ENCODE measurements around the gene PHF2.

The PHF2 gene

DNA sequence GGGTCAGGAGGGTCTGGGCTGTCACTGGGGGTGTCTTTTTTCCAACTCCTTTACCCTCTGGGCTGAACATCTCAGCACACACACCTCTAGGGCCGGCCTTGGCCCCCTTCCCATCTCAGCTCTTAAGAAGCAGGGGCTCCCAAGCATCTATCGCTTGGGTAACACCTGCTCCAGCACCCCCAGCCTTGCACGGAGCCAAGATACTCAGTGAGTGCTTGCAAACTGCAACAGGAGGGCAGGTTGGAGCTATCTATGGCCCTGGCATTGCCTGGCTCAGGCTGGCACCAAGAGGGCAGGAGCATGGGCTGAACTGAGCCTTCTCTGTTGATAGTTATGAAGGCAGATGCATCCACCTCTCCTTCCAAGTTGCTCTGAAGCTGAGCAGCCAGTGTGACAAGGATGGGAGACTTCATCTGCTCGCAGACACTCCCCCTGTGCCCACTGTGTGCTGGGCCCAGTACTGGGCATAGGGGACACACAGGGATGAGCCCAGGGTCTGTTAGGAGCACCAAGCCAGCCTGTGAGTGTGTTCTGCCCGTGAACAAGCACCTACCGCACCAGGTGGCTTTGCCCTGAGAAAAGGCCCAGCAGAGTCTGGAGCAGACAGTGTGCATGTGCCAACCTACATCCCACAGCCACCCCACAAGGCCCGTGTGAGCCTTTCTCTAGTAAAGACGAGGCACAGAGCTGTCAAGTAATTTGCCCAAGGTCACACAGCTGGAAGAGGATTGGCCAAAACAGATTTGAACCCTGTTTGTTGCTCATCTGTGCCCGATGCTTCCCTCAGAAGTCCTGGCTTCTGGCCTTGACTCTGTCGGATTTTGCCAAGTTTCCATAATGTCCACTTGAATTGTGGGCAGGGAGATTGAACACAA is 58.2 kb downstream of the PHF2 start:
- no peak for DNase-seq

DNA sequence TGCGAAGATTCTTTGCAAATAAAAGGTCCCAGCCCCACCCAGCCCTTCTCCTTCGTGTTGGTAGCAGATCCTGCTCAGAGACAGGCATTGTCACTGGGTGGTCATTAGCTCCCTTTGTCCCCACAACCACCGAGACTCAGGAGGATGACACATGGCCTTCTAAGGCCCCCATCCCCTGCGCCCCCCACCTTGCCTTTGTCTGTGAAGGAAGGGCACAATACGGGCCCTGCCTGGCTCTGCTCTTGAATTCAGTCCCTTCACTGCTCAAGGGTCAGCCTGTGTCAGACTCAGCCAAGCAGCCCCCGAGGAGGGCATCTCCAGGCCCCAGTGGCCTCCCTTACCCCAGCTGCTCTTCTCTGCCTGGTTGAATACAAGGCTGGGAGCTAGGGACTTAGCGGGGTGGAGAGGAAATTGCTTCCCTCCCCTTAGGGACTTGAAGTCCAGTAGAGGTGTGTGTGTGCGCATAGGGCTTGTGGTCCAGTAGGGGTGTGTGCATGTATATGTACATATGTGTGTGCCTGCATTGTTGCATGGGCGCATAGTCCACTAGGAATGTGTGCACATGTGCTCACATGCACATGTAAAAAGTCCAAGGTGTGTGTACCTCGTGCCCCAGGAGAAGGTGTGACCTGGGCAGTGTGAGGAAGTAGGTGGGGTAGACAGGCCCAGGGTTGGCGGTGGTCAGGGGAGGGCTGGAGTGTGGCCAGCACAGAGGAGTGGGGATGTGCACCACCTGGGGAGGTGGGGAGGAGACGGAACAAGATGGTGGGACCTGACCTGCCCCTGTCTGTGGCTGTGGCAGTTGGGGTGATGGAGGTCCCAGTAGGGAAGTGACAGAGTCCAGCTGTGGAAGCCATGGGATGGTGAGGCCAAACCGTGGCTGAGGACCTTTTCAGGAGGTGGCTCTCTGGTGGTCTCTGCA is 59.1 kb downstream of the PHF2 start:
- no peak for DNase-seq

DNA sequence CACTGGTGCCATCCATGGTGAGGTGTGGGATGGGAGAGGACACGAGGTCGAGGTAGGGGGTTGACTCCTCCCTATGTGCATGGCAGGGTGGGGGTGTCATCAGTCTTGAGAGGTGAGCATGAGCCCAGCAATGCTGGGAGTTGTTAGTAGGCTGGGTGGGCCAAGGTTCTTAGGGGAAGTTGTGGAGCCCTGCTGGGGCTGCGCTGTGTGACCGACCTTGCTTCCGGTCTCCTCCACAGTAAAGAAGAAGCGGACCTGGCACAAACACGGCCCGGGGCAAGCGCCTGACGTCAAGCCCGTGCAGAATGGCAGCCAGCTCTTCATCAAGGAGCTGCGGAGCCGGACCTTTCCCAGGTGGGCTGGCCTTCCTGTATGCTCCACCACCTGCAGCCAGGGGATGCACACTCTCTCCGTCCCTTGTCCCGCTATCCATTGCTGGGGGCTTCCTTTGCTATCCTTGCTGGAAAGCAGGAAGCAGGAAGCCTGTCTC is 59.8 kb downstream of the PHF2 start:
- DNase-seq: no peak

DNA sequence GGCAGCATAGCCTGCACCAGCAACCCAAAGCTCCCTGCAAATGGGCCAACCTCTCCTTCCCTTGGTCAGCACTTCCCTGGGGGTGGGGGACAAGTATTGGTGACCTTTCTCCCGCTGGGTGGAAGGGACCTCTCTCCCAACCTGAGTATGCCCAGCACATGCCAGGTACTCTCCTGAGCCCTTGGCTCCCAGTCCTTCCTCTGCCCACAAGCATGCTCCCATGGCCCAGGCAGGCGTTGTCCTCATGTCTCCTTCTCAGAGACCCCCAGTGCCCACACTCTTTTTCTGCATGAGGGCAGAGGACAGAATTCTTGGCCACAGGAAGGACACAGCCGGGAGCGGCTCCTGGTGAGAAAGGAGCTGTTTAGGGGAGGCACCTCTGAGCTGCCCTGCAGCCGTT is 60.3 kb downstream of the PHF2 start:
- DNase-seq: no peak

DNA sequence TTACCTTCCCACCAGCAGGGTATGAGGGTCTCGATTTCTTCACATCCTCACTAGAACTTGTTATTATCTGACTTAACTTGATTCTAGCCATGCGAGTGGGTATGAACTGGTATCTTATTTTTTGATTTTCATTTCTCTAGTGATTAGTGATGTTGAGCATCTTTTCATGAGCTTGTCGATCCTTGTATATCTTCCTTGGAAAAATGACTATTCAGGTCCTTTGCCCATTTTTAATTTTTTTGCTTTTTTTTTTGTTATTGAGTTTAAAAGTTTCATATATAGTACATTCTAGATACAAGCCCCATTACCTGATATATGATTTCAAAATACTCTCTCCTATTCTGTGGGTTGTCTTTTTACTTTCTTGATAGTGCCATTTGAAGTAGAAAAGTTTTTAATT is 61.5 kb downstream of the PHF2 start:
- DNase-seq: no peak

DNA sequence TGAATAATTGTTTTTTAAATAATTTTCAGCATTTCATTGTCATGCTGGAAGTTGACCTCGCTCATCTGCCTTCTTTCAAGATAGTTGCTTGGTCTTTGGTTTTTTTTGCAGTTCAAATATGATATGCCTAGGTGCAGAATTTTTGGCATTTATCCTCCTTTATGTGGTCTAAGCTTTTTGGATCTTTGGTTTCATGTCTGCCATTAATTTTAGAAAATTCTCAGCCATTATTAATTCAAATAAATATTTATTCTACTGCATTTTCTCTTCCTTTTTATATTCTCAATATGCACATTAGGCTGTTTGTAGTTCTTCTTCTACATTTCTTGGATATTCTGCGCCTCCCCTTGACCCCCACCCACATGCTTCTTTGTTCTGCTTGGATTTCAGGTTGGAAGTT is 63.6 kb downstream of the PHF2 start:
- DNase-seq: no peak

DNA sequence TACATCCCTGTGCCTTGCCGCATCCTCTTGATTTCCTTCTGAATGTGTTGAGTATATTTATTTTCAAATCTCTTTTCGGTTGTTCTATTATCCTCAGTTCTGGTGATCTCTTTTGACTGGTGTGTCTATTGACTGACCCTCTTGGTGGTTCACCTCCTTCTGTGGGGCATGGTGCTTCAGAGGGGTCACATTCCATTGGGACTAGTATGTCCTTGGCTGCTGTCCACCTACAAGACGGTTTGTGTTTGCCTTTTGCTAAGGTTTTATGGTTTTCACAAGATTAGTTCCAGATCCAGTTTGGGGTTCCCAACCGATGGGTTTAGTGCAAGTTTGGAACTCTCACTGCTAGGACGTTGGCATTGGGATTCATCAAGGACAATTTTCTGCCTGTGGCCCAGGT is 66.6 kb downstream of the PHF2 start:
- DNase-seq: peak; percentile 52

DNA sequence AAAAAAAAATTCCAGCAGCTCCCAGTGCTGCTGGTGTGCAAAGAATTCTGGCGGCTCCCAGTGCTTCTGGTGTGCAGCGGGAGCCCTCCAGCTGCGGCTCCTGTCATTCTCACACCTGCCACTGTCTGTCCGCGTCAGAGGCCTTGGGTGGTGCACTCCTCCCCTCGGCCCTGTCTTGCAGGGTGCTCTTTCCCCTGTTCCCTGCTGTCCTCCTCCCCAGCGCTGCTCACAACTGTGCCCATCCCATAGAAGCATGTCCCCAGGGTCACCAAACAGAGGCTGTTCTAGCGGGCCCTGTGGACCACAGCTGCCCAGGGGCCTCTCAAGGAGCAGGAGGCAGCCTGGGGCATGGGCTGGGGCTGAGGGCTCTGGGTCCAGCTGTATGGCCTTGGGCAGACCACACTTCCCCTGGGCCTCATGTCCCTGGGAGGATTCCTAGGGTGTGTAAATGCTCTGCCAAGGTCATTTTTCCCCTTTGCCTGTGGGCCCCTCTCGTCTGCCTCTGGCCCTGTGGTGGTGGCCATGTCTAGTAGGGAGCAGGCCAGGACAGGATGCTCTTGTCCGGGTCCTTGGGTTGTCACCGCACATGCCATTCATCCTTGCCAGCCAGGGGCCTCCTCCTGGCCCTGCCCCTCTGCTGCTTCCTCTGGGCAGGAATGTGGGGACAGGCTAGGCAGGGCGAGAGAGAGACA is 68.2 kb downstream of the PHF2 start:
- no peak for DNase-seq

DNA sequence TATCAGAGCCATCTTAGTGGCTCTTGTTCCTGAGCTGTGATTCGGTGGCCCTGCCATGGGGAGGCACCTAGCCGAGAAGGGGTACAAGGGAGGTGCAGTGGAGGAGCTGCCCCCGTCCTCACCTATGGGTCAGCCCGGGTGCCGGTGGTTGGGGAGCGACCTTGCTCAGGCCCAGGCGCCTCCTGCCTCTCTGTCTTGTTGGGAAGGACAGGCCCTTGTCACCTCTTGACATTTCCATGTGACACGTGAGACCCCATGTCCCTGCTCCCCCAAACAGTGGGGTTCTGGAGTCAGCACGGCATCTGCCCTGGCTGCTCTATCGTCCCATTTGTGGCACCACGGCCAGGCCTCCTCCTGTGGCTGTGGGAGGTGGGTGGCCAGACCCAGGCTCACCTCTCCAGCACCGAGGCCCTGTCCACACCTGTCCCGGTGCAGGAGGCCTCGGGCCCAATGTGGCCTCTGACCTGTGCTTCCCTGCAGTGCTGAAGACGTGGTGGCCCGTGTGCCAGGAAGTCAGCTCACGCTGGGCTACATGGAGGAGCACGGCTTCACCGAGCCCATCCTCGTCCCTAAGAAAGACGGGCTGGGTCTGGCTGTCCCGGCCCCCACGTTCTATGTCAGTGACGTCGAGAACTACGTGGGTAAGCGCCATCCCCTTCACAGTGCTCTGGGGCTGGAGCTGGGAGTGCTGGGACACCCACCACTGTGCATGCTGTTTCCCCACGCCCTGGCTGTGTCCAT is 68.9 kb downstream of the PHF2 start:
- DNase-seq: no peak

DNA sequence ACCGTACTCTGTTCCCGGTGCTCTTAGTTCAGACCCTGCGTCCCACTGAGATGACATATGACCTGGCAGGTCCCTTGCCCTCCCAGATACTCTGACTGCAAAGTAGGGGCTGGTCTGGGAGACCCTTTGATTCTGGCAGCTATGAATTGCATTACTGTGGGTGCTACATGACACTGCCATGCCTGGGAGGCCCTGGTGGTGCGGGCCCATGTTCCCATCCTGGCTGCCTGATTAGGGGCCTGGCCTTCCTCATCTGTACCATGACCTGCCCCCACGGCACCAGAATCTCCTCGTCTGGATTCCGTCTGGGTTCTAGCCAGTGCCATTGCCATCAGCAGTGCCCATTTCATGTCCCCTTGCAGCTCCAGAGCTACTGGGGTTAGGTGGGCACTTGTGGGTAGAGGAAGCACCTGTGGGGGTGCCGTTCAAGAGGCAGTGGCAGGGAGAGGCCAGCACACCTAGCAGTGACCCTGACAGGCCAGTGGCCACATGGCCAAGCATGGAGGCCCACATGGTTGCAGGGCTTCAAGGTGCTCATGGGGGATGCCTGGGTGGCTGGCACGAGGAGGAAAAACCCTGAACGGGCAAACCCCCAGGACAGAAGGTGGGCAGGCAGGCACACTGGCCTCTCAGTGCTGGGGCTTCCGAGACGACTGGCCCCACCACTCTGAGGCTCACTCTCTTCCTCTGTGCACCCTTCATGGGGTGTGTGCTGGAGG is 69.7 kb downstream of the PHF2 start:
- no peak for DNase-seq

DNA sequence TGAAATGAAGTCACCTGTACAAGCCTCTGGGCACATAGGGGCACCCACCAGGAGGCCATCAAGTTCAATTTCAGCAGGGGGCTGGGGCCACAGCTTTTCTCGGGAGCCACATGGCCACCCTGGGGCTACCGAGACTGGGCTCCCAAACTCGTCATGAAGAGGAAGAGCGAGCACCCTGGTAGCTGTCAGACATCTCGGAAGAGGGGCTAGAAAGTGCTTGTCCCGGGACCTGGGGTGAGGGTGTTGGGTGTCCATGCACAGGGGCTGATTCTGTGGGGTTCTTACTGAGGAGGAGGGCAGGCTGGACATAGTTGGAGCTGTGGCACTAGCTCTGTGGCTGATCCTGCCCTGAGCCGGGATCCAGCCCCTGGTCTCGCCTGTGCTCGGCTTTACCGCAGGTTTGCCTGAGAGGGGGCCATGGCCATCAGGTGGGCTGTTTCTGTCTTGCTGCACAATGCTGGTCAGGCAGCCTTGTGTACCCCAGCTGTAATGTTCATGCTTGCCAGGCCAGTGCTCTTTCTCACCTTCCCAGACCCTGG is 70.3 kb downstream of the PHF2 start:
- DNase-seq: no peak

DNA sequence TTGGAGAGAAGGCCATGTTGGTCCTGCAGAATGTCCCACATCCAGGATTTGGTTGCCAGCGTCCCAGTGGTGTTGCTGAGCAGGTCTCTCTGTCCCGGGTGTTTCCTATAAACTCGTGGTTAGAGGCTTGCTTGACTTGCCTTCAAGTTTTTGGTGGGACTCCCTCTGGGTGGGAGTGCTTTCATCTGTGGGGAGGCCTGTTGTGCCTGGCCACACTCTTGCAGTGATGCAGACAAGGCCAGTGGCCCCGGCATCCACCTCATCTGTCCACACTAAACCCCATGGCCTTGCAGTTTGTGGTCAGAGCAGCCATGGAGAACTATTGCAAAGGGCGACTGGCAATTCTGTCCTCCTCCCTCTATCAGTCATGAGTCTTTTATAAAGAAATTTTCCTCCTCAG is 71.8 kb downstream of the PHF2 start:
- DNase-seq: no peak

DNA sequence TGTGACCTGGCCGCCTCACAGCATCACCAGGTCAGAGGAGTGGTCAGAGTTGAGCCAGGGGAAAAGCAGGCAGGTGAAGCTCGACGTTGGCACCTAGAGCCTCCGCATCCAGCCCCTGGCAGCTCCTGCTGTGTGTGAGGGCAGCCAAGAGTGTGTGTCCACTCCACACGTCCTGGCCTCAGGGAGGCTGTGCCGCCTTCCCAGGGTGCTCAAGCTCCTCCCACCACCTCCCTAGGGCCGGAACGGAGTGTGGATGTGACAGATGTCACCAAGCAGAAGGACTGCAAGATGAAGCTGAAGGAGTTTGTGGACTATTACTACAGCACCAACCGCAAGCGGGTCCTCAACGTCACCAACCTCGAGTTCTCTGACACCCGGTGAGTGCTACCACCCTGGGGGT is 72.5 kb downstream of the PHF2 start:
- DNase-seq: no peak

DNA sequence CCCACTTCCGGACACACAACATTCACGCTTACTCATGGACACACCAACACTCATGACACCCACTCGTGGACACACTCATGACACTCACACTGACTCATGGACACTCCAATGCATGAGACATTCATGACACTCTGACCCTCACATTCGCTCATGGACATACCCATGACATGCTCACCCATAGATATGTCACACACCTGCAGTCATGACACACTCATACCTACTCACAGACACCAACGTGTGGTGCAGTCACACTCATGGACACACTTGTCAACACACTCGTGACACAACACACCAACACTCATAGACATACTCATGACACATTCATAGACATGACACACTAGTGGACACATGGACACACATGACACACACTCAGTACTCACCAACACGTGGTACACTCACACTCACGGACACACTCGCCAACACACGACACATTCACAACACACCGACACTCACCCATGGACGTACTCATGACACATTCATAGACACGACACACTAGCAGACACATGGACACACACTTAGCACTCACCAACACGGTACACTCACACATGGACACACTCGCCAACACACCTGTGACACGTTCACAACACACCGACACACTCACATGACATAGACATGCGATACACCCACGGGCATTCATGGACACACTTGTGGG is 73.4 kb downstream of the PHF2 start:
- DNase-seq: no peak

DNA sequence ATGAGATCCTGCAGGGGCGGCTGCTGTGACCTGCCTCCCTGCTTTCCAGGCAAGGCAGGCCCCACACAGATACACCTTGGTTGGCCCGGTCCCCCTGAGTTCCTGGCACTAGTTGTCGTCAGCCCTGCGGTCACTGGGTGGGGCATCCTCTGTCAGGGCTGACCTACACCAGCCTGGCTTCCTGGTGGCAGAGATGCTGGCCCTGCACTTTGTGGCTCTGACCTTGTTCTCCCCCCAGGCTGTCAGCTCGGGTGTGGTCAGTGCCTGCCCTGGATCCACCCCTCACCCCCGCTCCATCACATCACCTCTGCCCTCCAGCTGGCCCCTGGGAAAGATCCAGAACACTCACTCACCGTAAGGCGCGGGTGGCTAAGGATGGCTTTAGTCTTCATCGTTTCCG is 74.1 kb downstream of the PHF2 start:
- DNase-seq: no peak

DNA sequence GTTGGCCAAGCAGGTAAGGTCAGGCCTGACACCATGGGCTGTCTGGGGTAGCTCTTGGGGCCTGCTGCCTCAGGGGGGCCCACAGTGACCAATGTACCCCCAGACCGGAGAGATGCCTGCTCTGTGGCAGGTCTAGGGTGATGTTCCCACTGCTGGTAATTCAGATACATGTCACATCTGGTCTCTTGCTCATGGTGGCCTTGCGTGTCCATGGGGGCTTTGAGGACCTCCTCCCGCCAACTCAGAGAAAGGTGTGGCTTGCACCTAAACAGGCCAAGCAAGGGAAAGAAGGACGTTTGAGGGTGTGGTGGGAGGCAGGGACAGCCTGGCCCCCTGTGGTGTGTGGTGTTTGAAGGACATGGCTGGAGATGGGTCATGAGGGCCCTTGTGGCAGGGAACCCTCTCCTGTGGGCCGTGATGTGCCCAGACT is 75.2 kb downstream of the PHF2 start:
- DNase-seq: no peak

DNA sequence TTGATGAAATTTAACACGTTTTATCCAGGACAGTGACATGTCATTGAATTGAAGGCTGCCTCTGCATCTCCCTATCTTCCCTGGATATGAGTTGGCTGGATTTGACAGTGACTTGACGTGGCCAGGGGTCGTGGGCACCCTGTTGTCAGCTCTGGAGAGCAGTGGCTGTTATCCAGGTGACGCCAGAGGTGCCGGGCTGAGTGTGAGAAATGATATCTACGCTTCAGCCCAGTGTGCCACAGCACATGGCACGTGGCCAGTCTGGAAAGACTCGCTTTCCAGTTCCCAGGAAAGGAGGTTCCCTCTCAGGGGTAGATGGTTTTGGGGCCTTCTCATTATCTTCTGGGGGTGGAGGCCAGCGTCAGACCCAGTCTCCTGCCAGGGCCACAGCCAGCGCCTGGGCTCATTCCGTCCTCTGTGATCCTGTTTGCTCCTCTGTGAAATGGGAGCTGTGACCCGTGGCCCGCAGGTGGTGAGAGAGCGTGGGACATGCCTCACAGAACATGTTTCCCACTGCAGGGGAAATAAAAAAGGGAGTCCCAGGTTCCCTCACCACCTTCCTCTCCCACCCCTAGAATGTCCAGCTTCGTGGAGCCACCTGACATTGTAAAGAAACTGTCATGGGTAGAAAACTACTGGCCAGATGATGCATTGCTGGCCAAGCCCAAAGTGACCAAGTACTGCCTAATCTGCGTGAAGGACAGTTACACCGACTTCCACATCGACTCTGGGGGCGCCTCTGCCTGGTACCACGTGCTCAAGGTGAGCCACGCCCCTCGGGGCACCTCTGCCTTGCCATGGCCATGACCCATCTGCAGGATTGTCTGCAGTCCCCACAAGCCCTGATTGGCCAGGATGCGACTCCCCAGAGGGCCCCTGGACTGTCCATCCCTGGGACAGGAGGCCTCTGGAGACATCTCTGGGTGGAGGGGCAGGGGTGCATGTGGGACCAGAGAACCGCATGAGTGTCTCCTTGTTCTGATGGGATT is 76.5 kb downstream of the PHF2 start:
- DNase-seq: no peak

DNA sequence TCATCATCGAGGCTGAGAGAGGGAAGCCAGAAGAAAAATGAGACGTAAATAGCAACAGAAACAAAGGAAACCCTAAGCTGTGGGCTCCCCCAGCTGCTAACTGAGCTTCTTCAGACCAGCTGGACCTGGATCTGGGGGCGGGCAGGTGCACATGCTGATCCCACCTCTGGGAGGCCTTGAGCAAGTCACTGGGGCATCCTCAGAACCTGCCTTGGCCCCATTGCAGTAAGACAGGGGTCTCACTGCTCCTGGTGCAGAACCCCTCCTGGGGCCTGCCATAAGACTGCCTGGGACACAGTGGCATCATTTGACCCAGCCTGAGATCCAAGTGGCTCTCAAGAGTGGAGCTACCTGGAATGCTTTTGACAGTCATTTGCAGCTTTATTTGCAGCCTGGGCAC is 77.4 kb downstream of the PHF2 start:
- DNase-seq: no peak

DNA sequence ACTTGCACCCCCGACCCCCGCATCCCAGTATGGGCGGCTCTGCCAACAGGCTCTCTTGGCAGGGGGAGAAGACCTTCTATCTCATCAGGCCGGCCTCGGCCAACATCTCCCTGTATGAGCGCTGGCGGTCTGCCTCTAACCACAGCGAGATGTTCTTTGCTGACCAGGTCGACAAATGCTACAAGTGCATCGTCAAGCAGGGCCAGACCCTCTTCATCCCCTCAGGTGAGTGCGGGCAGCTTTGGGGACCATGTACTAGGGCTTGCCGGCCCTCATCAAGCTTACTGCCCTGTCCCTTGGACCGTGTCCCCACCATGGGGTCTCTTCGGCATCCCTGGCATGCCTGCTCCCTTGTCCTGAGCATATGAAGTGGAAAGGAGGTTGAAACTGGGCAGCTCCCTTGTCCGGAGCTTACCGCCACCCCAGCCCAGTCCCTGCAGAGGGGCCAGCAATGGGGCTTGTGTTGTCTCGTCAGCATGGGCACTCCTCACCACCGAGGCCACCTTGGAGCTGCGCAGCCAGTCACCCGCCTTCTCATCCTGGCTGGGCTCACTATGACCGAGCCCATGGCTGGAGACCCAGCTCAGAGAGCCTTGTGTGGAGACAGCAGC is 78.1 kb downstream of the PHF2 start:
- DNase-seq: no peak

All from fibroblast of skin of right quadriceps (primary cell).